K562 (cell line): ENCODE data around the gene GTF3C1. TPM values are rescaled to one million over a fixed set of nuclear protein-coding genes. Genes with fewer than 3 reads are reported as not detected.

Experiments used
- ATF7 ChIP-seq: fragments of 450-650 bp; IDR thresholded peaks from 2 replicates; pipeline ENCODE4 v1.7.1; 2014; ENCODE audit warnings: mild to moderate bottlenecking, moderate library complexity
- BHLHE40 ChIP-seq: IDR thresholded peaks from 2 replicates; pipeline ENCODE4 v1.6.1; 2011; ENCODE audit warnings: low read length, improper control_type of control experiment
- CBFA2T2 ChIP-seq: fragments of 450-650 bp; conservative IDR thresholded peaks from 2 replicates; pipeline ENCODE4 v1.6.1; 2017; ENCODE audit warnings: mild to moderate bottlenecking
- COPS2 ChIP-seq: fragments of 450-650 bp; conservative IDR thresholded peaks from 2 replicates; pipeline ENCODE4 v1.6.1; 2016; ENCODE audit warnings: mild to moderate bottlenecking, moderate library complexity
- CTBP1 ChIP-seq: fragments of 450-650 bp; IDR thresholded peaks from 2 replicates; pipeline ENCODE4 v1.6.1; 2016; ENCODE audit warnings: borderline replicate concordance
- DACH1 ChIP-seq: fragments of 450-650 bp; IDR thresholded peaks from 2 replicates; pipeline ENCODE4 v1.6.1; 2018; ENCODE audit not compliant: partially characterized antibody
- DMBX1 ChIP-seq: fragments of 250-450 bp; sonication (Bioruptor Pico); IDR thresholded peaks from 2 replicates; pipeline ENCODE4 v1.8.0; 2022; ENCODE audit warnings: inconsistent platforms, mild to moderate bottlenecking, moderate library complexity, borderline replicate concordance
- EHMT2 ChIP-seq: fragments of 450-650 bp; IDR thresholded peaks from 2 replicates; pipeline ENCODE4 v1.6.1; 2018; ENCODE audit warnings: antibody characterized with exemption
- FIP1L1 ChIP-seq: fragments of 200-400 bp; formaldehyde crosslinking; IDR thresholded peaks from 2 replicates; pipeline ENCODE4 v1.6.1; 2018; ENCODE audit warnings: mild to moderate bottlenecking, low read depth, low read length; ENCODE audit not compliant: poor library complexity, severe bottlenecking
- FOXJ2 ChIP-seq: fragments of 200-800 bp; sonication (Bioruptor generic); IDR thresholded peaks from 2 replicates; pipeline ENCODE4 v1.6.1; 2016; ENCODE audit warnings: missing genetic modification characterization, missing compliant biosample characterization
- KAT7 ChIP-seq: sonication (generic); formaldehyde crosslinking; IDR thresholded peaks from 2 replicates; pipeline ENCODE4 v1.8.0; 2022; ENCODE audit warnings: missing genetic modification reagents, mild to moderate bottlenecking, borderline replicate concordance
- MITF ChIP-seq: IDR thresholded peaks from 2 replicates; pipeline ENCODE4 v1.6.1; 2014; ENCODE audit warnings: antibody characterized with exemption
- MXD1 ChIP-seq: fragments of 250-450 bp; sonication (Bioruptor Pico); IDR thresholded peaks from 2 replicates; pipeline ENCODE4 v1.8.0; 2021; ENCODE audit warnings: borderline replicate concordance, mild to moderate bottlenecking, moderate library complexity; ENCODE audit not compliant: poor library complexity, severe bottlenecking
- NCOR1 ChIP-seq: fragments of 450-650 bp; IDR thresholded peaks from 2 replicates; pipeline ENCODE4 v1.6.1; 2016; ENCODE audit warnings: mild to moderate bottlenecking, moderate library complexity
- NKRF ChIP-seq: fragments of 450-650 bp; IDR thresholded peaks from 2 replicates; pipeline ENCODE4 v1.6.1; 2016; ENCODE audit warnings: borderline replicate concordance
- POLR2B ChIP-seq: fragments of 450-650 bp; IDR thresholded peaks from 2 replicates; pipeline ENCODE4 v1.6.1; 2018; ENCODE audit warnings: low read depth; ENCODE audit not compliant: partially characterized antibody
- POLR3G ChIP-seq: IDR thresholded peaks from 2 replicates; pipeline ENCODE4 v1.6.1; 2011; ENCODE audit not compliant: insufficient read length, insufficient replicate concordance; ENCODE audit errors: extremely low read depth
- RAD51 ChIP-seq: fragments of 450-650 bp; IDR thresholded peaks from 2 replicates; pipeline ENCODE4 v1.7.1; 2016; ENCODE audit warnings: low read depth, mild to moderate bottlenecking, borderline replicate concordance
- ZEB2 ChIP-seq: fragments of 450-650 bp; IDR thresholded peaks from 2 replicates; pipeline ENCODE4 v1.6.1; 2016
- ZNF197 ChIP-seq: fragments of 200-800 bp; sonication (Bioruptor generic); IDR thresholded peaks from 2 replicates; pipeline ENCODE4 v1.6.1; 2016; ENCODE audit warnings: low read depth, missing genetic modification characterization, missing compliant biosample characterization
- ZNF217 ChIP-seq: sonication (generic); formaldehyde crosslinking; IDR thresholded peaks from 2 replicates; pipeline ENCODE4 v1.8.0; 2022; ENCODE audit warnings: mild to moderate bottlenecking, missing genetic modification reagents
- ZNF41 ChIP-seq: fragments of 250-450 bp; sonication (Bioruptor Pico); conservative IDR thresholded peaks from 2 replicates; pipeline ENCODE4 v1.4.0; 2020; ENCODE audit warnings: mild to moderate bottlenecking
- ZNF589 ChIP-seq: fragments of 200-800 bp; sonication (Bioruptor generic); IDR thresholded peaks from 2 replicates; pipeline ENCODE4 v1.6.1; 2016; ENCODE audit warnings: low read depth, missing genetic modification characterization, missing compliant biosample characterization
- polyA plus RNA-seq, 8 experiments: library from polyadenylated mRNA; depleted of rRNA in 4 of 8; stranded (reverse) in 5 of 8; unstranded in 3 of 8; fragments of >200 nt; fragmentation: Nextera tagmentation in 2 of 8; fragmentation: Illumina TruSeq in 1 of 8; extraction: Ambion mirVana in 2 of 8; extraction: Trizol in 1 of 8; gene quantifications; 2 replicates each; pipeline versions ENCODE4 v1.2.1 to v1.2.3, GENCODE V29; 2011 to 2014; ENCODE audit warnings: inconsistent platforms in 1 of 8, missing spikeins in 1 of 8
- total RNA-seq, 7 experiments: library from RNA; depleted of rRNA in 6 of 7; stranded (reverse); fragments of >200 nt in 6 of 7; fragmentation: Illumina TruSeq in 2 of 7; extraction: Trizol in 2 of 7; gene quantifications; 2 replicates each; pipeline versions ENCODE4 v1.2.1 to v1.2.3, GENCODE V29; 2011 to 2021; ENCODE audit warnings: low replicate concordance in 1 of 7
- TF ChIP-seq, protein P1 (sequence below), 2 experiments: fragments of 450-650 bp in 1 of 2; sonication (generic) in 1 of 2; formaldehyde crosslinking in 1 of 2; IDR thresholded peaks in 1 of 2; conservative IDR thresholded peaks in 1 of 2; 2 replicates each; pipeline versions ENCODE4 v1.6.1 to v1.8.1; 2016 to 2023; ENCODE audit warnings: mild to moderate bottlenecking in 2 of 2, moderate library complexity in 2 of 2, inconsistent platforms in 1 of 2, missing genetic modification reagents in 1 of 2

Gene GTF3C1
- total and polyA plus RNA-seq, 9 of the 15 experiments (the other 6 are each of a cell fraction or from before 2014, with no cell fraction given): 0.72 to 63.6 (median 30.9) TPM

- TF ChIP-seq ZNF41 (no peak), CBFA2T2 (peak; percentile 92), POLR2B (no peak), FOXJ2 (0 out of 2 replicates have a peak, but pooled peaks have one; percentile 52), ATF7 (peak; percentile 55; the same call in 1 of the 2 replicates), COPS2 (no peak), CTBP1 (no peak; the same call in 1 of the 2 replicates), DACH1 (peak; percentile 98), MITF (no peak), FIP1L1 (no peak), NCOR1 (peak; percentile 73), KAT7 (CRISPR knock-in tag) (no peak), ZEB2 (peak; percentile 31; the same call in 1 of the 2 replicates), POLR3G (no peak), DMBX1 (CRISPR knock-in tag) (no peak), ZNF217 (CRISPR knock-in tag) (no peak), MXD1 (no peak), ZNF589 (peak; percentile 92), RAD51 (peak; percentile 52), ZNF197 (no peak), BHLHE40 (0 out of 2 replicates have a peak, but pooled peaks have one; percentile 39), NKRF (peak; percentile 62; the same call in 1 of the 2 replicates), EHMT2 (no peak)
- TF ChIP-seq, protein P1, sequence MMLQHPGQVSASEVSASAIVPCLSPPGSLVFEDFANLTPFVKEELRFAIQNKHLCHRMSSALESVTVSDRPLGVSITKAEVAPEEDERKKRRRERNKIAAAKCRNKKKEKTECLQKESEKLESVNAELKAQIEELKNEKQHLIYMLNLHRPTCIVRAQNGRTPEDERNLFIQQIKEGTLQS (IDR thresholded peaks at IDR 0.05): peak; percentile 91
- TF ChIP-seq, protein P1 (CRISPR knock-in tag; conservative IDR thresholded peaks at IDR 0.05): no peak
Measured at GRCh38 chr16:27547134-27547533, 2.6 kb downstream of the GTF3C1 start (continued).
